Type B pancreatic cell (in vitro differentiated cells): ENCODE results near the gene COL9A3. TPM values are rescaled to one million over a fixed set of nuclear protein-coding genes. Genes with fewer than 3 reads are reported as not detected.

Source experiments
- DNase-seq: peaks from one replicate; pipeline ENCODE4 v3.0.0; 2021; ENCODE audit warnings: mixed read lengths; ENCODE audit not compliant: unreplicated experiment; ENCODE audit errors: extremely low spot score
- H3K27ac Mint-ChIP-seq: 2 replicates; pipeline ENCODE4 v1.8.0; 2021; ENCODE audit warnings: mild to moderate bottlenecking, mixed read lengths
- H3K27me3 Mint-ChIP-seq: 2 replicates; pipeline ENCODE4 v1.8.0; 2021; ENCODE audit warnings: mixed read lengths
- H3K36me3 Mint-ChIP-seq: 2 replicates; pipeline ENCODE4 v1.8.0; 2021; ENCODE audit warnings: mixed read lengths
- H3K4me1 Mint-ChIP-seq: one replicate; pipeline ENCODE4 v1.8.0; 2021; ENCODE audit warnings: mixed read lengths; ENCODE audit not compliant: unreplicated experiment
- H3K4me3 Mint-ChIP-seq: 2 replicates; pipeline ENCODE4 v1.8.0; 2021; ENCODE audit warnings: mild to moderate bottlenecking, mixed read lengths
- H3K9me3 Mint-ChIP-seq: 2 replicates; pipeline ENCODE4 v1.8.0; 2021; ENCODE audit warnings: mixed read lengths
- total RNA-seq: library from RNA; stranded (reverse); gene quantifications from 2 replicates; pipeline ENCODE4 v1.2.1, GENCODE V29; 2021; ENCODE audit warnings: low replicate concordance
- TF ChIP-seq, protein P1 (sequence below): fragments of 200-600 bp; sonication (generic); conservative IDR thresholded peaks from 2 replicates; pipeline ENCODE4 v1.5.0; 2021; ENCODE audit warnings: antibody characterized with exemption, mild to moderate bottlenecking

The COL9A3 gene
- total RNA-seq, 1 donor from 2014 or later: 21.2 TPM

DNA sequence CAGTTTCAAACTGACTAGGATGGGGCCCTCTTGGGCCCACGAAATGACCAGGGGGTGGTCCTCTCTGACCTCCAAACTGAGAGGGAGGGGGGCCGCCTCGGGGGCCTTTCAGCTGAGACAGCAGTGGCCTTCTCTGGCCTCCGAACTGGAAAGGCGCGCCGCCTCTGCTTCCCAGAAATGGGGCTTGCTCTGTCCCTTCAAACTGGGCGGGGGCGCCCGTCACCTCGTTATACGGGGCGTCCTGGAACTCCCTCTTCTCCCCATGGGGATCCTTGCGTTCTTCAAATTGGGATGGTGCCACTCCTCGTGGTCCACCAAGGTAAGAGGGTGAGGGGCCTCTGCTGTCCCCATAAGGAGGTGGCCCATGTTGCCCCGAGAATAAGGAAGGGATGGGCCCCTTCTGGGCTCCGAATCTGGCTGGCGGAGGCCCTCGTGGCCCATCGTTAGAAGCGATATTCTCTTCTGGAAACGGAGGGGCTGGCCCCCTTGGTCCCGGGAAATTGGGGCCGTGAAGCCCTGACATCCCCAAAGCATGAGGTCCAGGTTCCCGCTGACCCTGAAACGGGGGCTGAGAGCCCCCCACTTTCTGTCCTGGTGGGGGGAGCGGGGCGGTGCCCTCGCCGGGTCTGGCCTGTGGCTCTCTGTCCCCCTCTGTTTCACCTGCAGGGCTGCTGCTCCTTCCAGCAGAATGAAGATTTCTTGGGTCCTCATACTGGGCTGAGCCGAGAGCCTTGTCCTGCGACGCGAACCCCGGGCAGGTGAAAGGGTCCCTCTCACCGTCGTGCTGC is 63.5 kb downstream of the COL9A3 start:
- H3K9me3 Mint-ChIP-seq: no peaks in the 10 kb centered on the region
- no peak for DNase-seq
- peaks cover 9% of the 10 kb centered on the region for H3K4me1 Mint-ChIP-seq
- peaks cover 6% of the 10 kb centered on the region for H3K36me3 Mint-ChIP-seq
- H3K4me3 Mint-ChIP-seq: no peak overlapping the region
- no peak overlapping the region for H3K27ac Mint-ChIP-seq
- TF ChIP-seq, protein P1, sequence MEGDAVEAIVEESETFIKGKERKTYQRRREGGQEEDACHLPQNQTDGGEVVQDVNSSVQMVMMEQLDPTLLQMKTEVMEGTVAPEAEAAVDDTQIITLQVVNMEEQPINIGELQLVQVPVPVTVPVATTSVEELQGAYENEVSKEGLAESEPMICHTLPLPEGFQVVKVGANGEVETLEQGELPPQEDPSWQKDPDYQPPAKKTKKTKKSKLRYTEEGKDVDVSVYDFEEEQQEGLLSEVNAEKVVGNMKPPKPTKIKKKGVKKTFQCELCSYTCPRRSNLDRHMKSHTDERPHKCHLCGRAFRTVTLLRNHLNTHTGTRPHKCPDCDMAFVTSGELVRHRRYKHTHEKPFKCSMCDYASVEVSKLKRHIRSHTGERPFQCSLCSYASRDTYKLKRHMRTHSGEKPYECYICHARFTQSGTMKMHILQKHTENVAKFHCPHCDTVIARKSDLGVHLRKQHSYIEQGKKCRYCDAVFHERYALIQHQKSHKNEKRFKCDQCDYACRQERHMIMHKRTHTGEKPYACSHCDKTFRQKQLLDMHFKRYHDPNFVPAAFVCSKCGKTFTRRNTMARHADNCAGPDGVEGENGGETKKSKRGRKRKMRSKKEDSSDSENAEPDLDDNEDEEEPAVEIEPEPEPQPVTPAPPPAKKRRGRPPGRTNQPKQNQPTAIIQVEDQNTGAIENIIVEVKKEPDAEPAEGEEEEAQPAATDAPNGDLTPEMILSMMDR: no peak
- H3K27me3 Mint-ChIP-seq: peaks cover 2% of the 10 kb centered on the region

DNA sequence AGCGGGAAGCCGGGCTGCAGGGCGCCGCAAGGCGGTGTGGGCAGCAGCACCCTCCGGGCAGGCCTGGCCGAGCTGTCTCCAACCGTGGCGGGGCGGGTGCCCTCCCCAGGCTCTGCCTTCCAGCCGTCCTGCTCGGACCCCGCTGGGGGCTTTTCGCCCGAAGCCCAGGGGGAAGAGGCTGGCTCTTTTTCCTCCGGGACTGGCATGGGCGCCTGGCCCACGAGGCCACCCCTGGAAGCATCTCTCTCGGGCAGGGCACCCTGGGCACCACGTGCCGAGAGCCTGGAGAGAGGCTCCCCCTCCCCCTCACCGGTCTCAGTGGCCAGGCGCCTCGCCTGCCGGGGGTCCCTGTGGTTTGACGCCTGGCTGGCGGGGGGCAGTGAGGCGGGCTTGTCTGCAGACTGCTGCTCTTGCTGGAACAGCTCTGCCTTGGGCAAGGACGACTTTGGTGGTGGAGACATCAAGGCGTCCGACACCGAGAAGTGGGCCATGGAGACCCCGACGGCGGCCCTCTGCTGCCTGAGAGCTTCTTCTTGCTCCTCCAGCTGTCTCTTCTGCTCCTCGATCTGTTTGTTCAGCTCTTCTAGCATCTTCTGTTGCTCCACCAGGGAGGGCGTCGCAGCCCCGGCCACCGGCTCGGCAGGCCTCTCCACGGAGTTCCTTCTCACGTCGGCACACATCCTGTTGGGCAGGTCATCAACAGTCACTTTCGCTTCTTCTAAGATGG is 64.2 kb downstream of the COL9A3 start:
- peaks cover 1% of the 10 kb centered on the region for H3K4me1 Mint-ChIP-seq
- H3K9me3 Mint-ChIP-seq: no peaks in the 10 kb centered on the region
- H3K27ac Mint-ChIP-seq: no peak overlapping the region
- H3K4me3 Mint-ChIP-seq: no peak overlapping the region
- TF ChIP-seq, protein P1: no peak
- no peaks in the 10 kb centered on the region for H3K27me3 Mint-ChIP-seq
- no peak for DNase-seq
- H3K36me3 Mint-ChIP-seq: peaks cover 6% of the 10 kb centered on the region

GRCh38 chr20:62881662-62882395 is 65.0 kb downstream of the COL9A3 start:
- H3K4me1 Mint-ChIP-seq: peaks cover 5% of the 10 kb centered on the region
- no peak overlapping the region for H3K27ac Mint-ChIP-seq
- TF ChIP-seq, protein P1: no peak
- no peak overlapping the region for H3K4me3 Mint-ChIP-seq
- no peak for DNase-seq
- H3K27me3 Mint-ChIP-seq: no peaks in the 10 kb centered on the region
- H3K36me3 Mint-ChIP-seq: peaks cover 10% of the 10 kb centered on the region
- no peaks in the 10 kb centered on the region for H3K9me3 Mint-ChIP-seq

- TF ChIP-seq, protein P1: no peak
- peaks cover 5% of the 10 kb centered on the region for H3K4me1 Mint-ChIP-seq
- no peak overlapping the region for H3K27ac Mint-ChIP-seq
These were observed 65.6 kb downstream of the COL9A3 start for GRCh38 chr20:62882426-62882825.

DNA sequence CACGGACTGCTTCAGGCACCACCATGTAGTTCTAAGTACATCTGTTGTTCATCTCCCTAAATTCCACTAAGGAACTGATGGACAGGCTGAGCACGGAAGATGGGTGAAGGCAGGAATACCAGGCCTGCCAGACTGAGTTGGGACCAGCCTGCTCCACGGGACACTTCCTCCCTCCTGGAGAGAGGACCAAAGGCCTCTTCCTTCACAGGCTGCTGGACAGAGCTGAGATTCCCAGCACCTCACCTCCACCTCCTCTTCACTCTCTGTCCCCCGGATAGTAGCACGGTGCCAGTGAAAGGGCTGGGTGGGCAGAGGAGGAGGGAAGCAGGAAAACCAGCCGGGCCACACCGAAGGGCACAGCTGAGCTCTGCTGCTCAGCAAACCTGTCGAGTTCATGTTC is 67.7 kb downstream of the COL9A3 start:
- Mint-ChIP-seq H3K27ac (no peak overlapping the region), H3K4me1 (peaks cover 5% of the 10 kb centered on the region), H3K27me3 (no peaks in the 10 kb centered on the region), H3K4me3 (no peak overlapping the region), H3K9me3 (no peaks in the 10 kb centered on the region), H3K36me3 (peaks cover 13% of the 10 kb centered on the region)
- DNase-seq: no peak
- TF ChIP-seq, protein P1: no peak

More at GRCh38 chr20:62882426-62882825, 65.6 kb downstream of the COL9A3 start:
- no peak overlapping the region for H3K4me3 Mint-ChIP-seq
- no peak for DNase-seq
- peaks cover 13% of the 10 kb centered on the region for H3K36me3 Mint-ChIP-seq
- H3K9me3 Mint-ChIP-seq: no peaks in the 10 kb centered on the region
- H3K27me3 Mint-ChIP-seq: no peaks in the 10 kb centered on the region
